HepG2 (cell line): Measurements from ENCODE around the gene PCDHB14.
"Not testable (repeated sequence)": the region's sequence is repeated elsewhere in the genome, so short reads cannot be mapped to it uniquely, and the experiment has no call there.

Source experiments
- ARNT ChIP-seq: fragments of 450-650 bp; IDR thresholded peaks from 2 replicates; pipeline ENCODE4 v1.6.1; 2017
- CREB1 ChIP-seq, 2 experiments: fragments of 450-650 bp in 1 of 2; IDR thresholded peaks; 2 replicates each; pipeline ENCODE4 v1.6.1; 2016 to 2017; ENCODE audit warnings: control low read depth in 1 of 2, mild to moderate bottlenecking in 1 of 2, missing compliant biosample characterization in 1 of 2, missing genetic modification characterization in 1 of 2
- EZH2 ChIP-seq: conservative IDR thresholded peaks from 2 replicates; pipeline ENCODE4 v1.6.1; 2012; ENCODE audit warnings: mild to moderate bottlenecking, low read depth, low read length, moderate library complexity
- FOXA1 ChIP-seq, 2 experiments: fragments of 450-650 bp in 1 of 2; sonication (generic) in 1 of 2; formaldehyde crosslinking in 1 of 2; IDR thresholded peaks; 2 replicates each; pipeline versions ENCODE4 v1.4.0 to v1.6.1; 2016 to 2020; ENCODE audit warnings: missing genetic modification reagents in 1 of 2
- POLR2A ChIP-seq, 2 experiments: IDR thresholded peaks; 2 replicates each; pipeline ENCODE4 v1.6.1; 2011; ENCODE audit warnings: low read depth in 2 of 2, low read length in 2 of 2, mild to moderate bottlenecking in 1 of 2, moderate library complexity in 1 of 2; ENCODE audit not compliant: insufficient read depth in 1 of 2
- POLR2G ChIP-seq: fragments of 200-400 bp; formaldehyde crosslinking; IDR thresholded peaks from 2 replicates; pipeline ENCODE4 v1.6.1; 2018; ENCODE audit warnings: mild to moderate bottlenecking, low read depth, low read length, moderate library complexity
- PTBP1 ChIP-seq: fragments of 200-400 bp; formaldehyde crosslinking; IDR thresholded peaks from 2 replicates; pipeline ENCODE4 v1.6.1; 2018; ENCODE audit warnings: low read length, low read depth; ENCODE audit not compliant: poor library complexity, severe bottlenecking
- TBX2 ChIP-seq: sonication (generic); formaldehyde crosslinking; IDR thresholded peaks from 2 replicates; pipeline ENCODE4 v1.5.0; 2020; ENCODE audit warnings: missing genetic modification reagents, mild to moderate bottlenecking, borderline replicate concordance
- YY1 ChIP-seq: IDR thresholded peaks from 2 replicates; pipeline ENCODE4 v1.6.1; 2011; ENCODE audit warnings: low read length, low read depth, moderate library complexity, mild to moderate bottlenecking; ENCODE audit not compliant: insufficient read depth, insufficient replicate concordance
- ZNF326 ChIP-seq: sonication (generic); formaldehyde crosslinking; IDR thresholded peaks from 2 replicates; pipeline ENCODE4 v1.4.0; 2020; ENCODE audit warnings: missing genetic modification reagents, borderline replicate concordance
- ZNF891 ChIP-seq: sonication (generic); formaldehyde crosslinking; IDR thresholded peaks from 2 replicates; pipeline ENCODE4 v1.5.0; 2020; ENCODE audit warnings: mild to moderate bottlenecking, missing genetic modification reagents
- TF ChIP-seq, protein P1 (sequence below): sonication (generic); formaldehyde crosslinking; IDR thresholded peaks from 2 replicates; pipeline ENCODE4 v1.4.0; 2020; ENCODE audit warnings: missing genetic modification reagents, borderline replicate concordance
- TF ChIP-seq, protein P2 (sequence below): sonication (generic); formaldehyde crosslinking; IDR thresholded peaks from 2 replicates; pipeline ENCODE4 v1.4.0; 2020; ENCODE audit warnings: missing genetic modification reagents

DNA sequence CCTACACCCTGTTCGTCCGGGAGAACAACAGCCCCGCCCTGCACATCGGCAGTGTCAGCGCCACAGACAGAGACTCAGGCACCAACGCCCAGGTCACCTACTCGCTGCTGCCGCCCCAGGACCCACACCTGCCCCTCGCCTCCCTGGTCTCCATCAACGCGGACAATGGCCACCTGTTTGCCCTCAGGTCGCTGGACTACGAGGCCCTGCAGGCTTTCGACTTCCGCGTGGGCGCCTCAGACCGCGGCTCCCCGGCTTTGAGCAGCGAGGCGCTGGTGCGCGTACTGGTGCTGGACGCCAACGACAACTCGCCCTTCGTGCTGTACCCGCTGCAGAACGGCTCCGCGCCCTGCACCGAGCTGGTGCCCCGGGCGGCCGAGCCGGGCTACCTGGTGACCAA, 34.5 kb upstream of the PCDHB14 start:
- not testable (repeated sequence) for TF ChIP-seq ZNF891 (CRISPR knock-in tag); PTBP1; POLR2A (IDR thresholded peaks at IDR 0.05; ENCODE audit: insufficient read depth in 1 of 2, low read depth in 2 of 2, low read length in 2 of 2); ZNF326 (CRISPR knock-in tag); POLR2G; TBX2 (CRISPR knock-in tag); FOXA1 (IDR thresholded peaks at IDR 0.05); FOXA1 (CRISPR knock-in tag; IDR thresholded peaks at IDR 0.05); YY1; CREB1 (IDR thresholded peaks at IDR 0.05); CREB1 (CRISPR knock-in tag; IDR thresholded peaks at IDR 0.05); EZH2; ARNT
- TF ChIP-seq, protein P1, sequence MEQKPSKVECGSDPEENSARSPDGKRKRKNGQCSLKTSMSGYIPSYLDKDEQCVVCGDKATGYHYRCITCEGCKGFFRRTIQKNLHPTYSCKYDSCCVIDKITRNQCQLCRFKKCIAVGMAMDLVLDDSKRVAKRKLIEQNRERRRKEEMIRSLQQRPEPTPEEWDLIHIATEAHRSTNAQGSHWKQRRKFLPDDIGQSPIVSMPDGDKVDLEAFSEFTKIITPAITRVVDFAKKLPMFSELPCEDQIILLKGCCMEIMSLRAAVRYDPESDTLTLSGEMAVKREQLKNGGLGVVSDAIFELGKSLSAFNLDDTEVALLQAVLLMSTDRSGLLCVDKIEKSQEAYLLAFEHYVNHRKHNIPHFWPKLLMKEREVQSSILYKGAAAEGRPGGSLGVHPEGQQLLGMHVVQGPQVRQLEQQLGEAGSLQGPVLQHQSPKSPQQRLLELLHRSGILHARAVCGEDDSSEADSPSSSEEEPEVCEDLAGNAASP (CRISPR knock-in tag): not testable (repeated sequence)
- TF ChIP-seq, protein P2, sequence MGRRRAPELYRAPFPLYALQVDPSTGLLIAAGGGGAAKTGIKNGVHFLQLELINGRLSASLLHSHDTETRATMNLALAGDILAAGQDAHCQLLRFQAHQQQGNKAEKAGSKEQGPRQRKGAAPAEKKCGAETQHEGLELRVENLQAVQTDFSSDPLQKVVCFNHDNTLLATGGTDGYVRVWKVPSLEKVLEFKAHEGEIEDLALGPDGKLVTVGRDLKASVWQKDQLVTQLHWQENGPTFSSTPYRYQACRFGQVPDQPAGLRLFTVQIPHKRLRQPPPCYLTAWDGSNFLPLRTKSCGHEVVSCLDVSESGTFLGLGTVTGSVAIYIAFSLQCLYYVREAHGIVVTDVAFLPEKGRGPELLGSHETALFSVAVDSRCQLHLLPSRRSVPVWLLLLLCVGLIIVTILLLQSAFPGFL (CRISPR knock-in tag): not testable (repeated sequence)
